ENCODE results near the gene SLC49A3.

- TF ChIP-seq CTCF (IDR thresholded peaks at IDR 0.05; ENCODE audit: borderline replicate concordance, extremely low read depth, low read length, poor library complexity, severe bottlenecking) (no peak), EZH2 (IDR thresholded peaks at IDR 0.05; ENCODE audit: borderline replicate concordance, low read depth, low read length, severe bottlenecking) (no peak)
Measured at GRCh38 chr4:704971-705277, 16.0 kb upstream of the SLC49A3 start.
